Measurements from ENCODE around the gene FAM117A. TPM values are rescaled to one million over a fixed set of nuclear protein-coding genes. Genes with fewer than 3 reads are reported as not detected.
"Not testable (repeated sequence)": the region's sequence is repeated elsewhere in the genome, so short reads cannot be mapped to it uniquely, and the experiment has no call there.

FAM117A gene
- total RNA-seq, 1 donor from 2014 or later = 6.0 TPM

GRCh38 chr17:49762151-49762941 is 1.6 kb downstream of the FAM117A start:
- DNase-seq (ENCODE audit: low read depth) = peak; percentile 43

GRCh38 chr17:49760932-49761558 is 2.9 kb downstream of the FAM117A start:
- no peak for DNase-seq (ENCODE audit: low read depth)

GRCh38 chr17:49760296-49760695 is 3.6 kb downstream of the FAM117A start:
- no peak for DNase-seq (ENCODE audit: low read depth)

- no peak for DNase-seq (ENCODE audit: low read depth)
Observed at GRCh38 chr17:49759203-49759602, 4.7 kb downstream of the FAM117A start.

- not testable (repeated sequence) for DNase-seq (ENCODE audit: low read depth)
Observed at GRCh38 chr17:49758464-49759010, 5.4 kb downstream of the FAM117A start.

- no peak for DNase-seq (ENCODE audit: low read depth)
Observed at GRCh38 chr17:49757151-49757777, 6.7 kb downstream of the FAM117A start.

GRCh38 chr17:49756323-49757150 is 7.4 kb downstream of the FAM117A start:
- no peak for DNase-seq (ENCODE audit: low read depth)

- no peak for DNase-seq (ENCODE audit: low read depth)
Observed at GRCh38 chr17:49755663-49756283, 8.2 kb downstream of the FAM117A start.

GRCh38 chr17:49753959-49754391 is 10.0 kb downstream of the FAM117A start:
- no peak for DNase-seq (ENCODE audit: low read depth)

GRCh38 chr17:49752508-49752907 is 11.4 kb downstream of the FAM117A start:
- no peak for DNase-seq (ENCODE audit: low read depth)

GRCh38 chr17:49749730-49750129 is 14.2 kb downstream of the FAM117A start:
- DNase-seq (ENCODE audit: low read depth) = no peak

GRCh38 chr17:49748791-49749190 is 15.1 kb downstream of the FAM117A start:
- peak; percentile 85 for DNase-seq (ENCODE audit: low read depth)

- no peak for DNase-seq (ENCODE audit: low read depth)
Observed at GRCh38 chr17:49748223-49748622, 15.7 kb downstream of the FAM117A start.

GRCh38 chr17:49747632-49748031 is 16.3 kb downstream of the FAM117A start:
- DNase-seq (ENCODE audit: low read depth) = no peak

- peak; percentile 32 for DNase-seq (ENCODE audit: low read depth)
Observed at GRCh38 chr17:49746791-49747490, 17.0 kb downstream of the FAM117A start.

GRCh38 chr17:49745175-49746139 is 18.5 kb downstream of the FAM117A start:
- no peak for DNase-seq (ENCODE audit: low read depth)

GRCh38 chr17:49742166-49742638 is 21.7 kb downstream of the FAM117A start:
- peak; percentile 16 for DNase-seq (ENCODE audit: low read depth)

GRCh38 chr17:49741692-49742076 is 22.2 kb downstream of the FAM117A start:
- DNase-seq (ENCODE audit: low read depth) = no peak

- peak; percentile 9 for DNase-seq (ENCODE audit: low read depth)
Observed at GRCh38 chr17:49741009-49741691, 22.8 kb downstream of the FAM117A start.
